PC-3 (cell line): Measurements from ENCODE around the gene TMEM187. TPM values are rescaled to one million over a fixed set of nuclear protein-coding genes. Genes with fewer than 3 reads are reported as not detected.

Experiments
- ATAC-seq: fragments of 200-7000 bp; cut with Tn5 transposase; 2 replicates; pipeline ENCODE4 v1.9.1; 2020; ENCODE audit warnings: mild to moderate bottlenecking, moderate library complexity
- BruUV-seq: library from RNA; stranded (reverse); fragments of 400-500 nt; replicated peaks from 2 replicates; lab custom pipeline; 2021; lab: Mats Ljungman, UMichigan
- CTCF ChIA-PET: fragments of 300-600 bp; sonication (Branson Sonifier 250); formaldehyde crosslinking; loops from one replicate; lab custom pipeline; 2022; ENCODE audit warnings: antibody characterized with exemption; lab: Charles Lee
- POLR2A ChIA-PET: fragments of 300-600 bp; sonication (Branson Sonifier 250); formaldehyde crosslinking; loops from one replicate; lab custom pipeline; 2022; ENCODE audit warnings: antibody characterized with exemption; ENCODE audit not compliant: unreplicated experiment; lab: Charles Lee
- DNase-seq: peaks from one replicate; pipeline ENCODE4 v3.0.0-alpha.2; 2015
- H2AFZ ChIP-seq: fragments of 300-600 bp; sonication (generic); 2 replicates; pipeline ENCODE4 v1.6.0; 2016; ENCODE audit warnings: antibody characterized with exemption, low read length
- H3F3A ChIP-seq: fragments of 300-600 bp; sonication (generic); one replicate; pipeline ENCODE4 v1.6.0; 2017; ENCODE audit warnings: antibody characterized with exemption, low read length, control low read depth, mild to moderate bottlenecking; ENCODE audit not compliant: unreplicated experiment
- H3K27ac ChIP-seq: fragments of 300-600 bp; sonication (generic); 2 replicates; pipeline ENCODE4 v1.5.1; 2016; ENCODE audit warnings: mild to moderate bottlenecking, low read length
- H3K27me3 ChIP-seq: fragments of 300-600 bp; sonication (generic); 2 replicates; pipeline ENCODE4 v1.6.1; 2016; ENCODE audit warnings: low read length, mixed read lengths
- H3K36me3 ChIP-seq: fragments of 300-600 bp; sonication (generic); 2 replicates; pipeline ENCODE4 v1.6.1; 2016; ENCODE audit warnings: low read depth, mixed run types, low read length, mixed read lengths
- H3K4me1 ChIP-seq: fragments of 300-600 bp; sonication (generic); 2 replicates; pipeline ENCODE4 v1.5.1; 2016; ENCODE audit warnings: low read length; ENCODE audit not compliant: insufficient read depth
- H3K4me2 ChIP-seq: fragments of 300-600 bp; sonication (generic); 2 replicates; pipeline ENCODE4 v1.6.0; 2016; ENCODE audit warnings: low read length
- H3K4me3 ChIP-seq: fragments of 300-600 bp; sonication (generic); 2 replicates; pipeline ENCODE4 v1.5.1; 2016; ENCODE audit warnings: mild to moderate bottlenecking, low read length, mixed read lengths
- H3K79me2 ChIP-seq: fragments of 300-600 bp; sonication (generic); 2 replicates; pipeline ENCODE4 v1.6.1; 2017; ENCODE audit warnings: low read length, mixed read lengths
- H3K9ac ChIP-seq: fragments of 300-600 bp; sonication (generic); 2 replicates; pipeline ENCODE4 v1.6.0; 2016; ENCODE audit warnings: mild to moderate bottlenecking, low read length
- H3K9me2 ChIP-seq: fragments of 300-600 bp; sonication (generic); replicated peaks from 2 replicates; pipeline ENCODE4 v1.6.1; 2016; ENCODE audit warnings: mixed run types, low read length, mixed read lengths
- H3K9me3 ChIP-seq: fragments of 300-600 bp; sonication (generic); 2 replicates; pipeline ENCODE4 v1.6.1; 2016; ENCODE audit warnings: low read length, mixed read lengths
- H4K20me1 ChIP-seq: fragments of 300-600 bp; sonication (generic); 2 replicates; pipeline ENCODE4 v1.6.1; 2016; ENCODE audit warnings: low read length, mixed read lengths
- EZH2 ChIP-seq: fragments of 300-600 bp; sonication (generic); IDR thresholded peaks from one replicate; pipeline ENCODE4 v1.6.1; 2017; ENCODE audit warnings: antibody characterized with exemption, mild to moderate bottlenecking, low read length; ENCODE audit not compliant: unreplicated experiment
- EZH2phosphoT487 ChIP-seq: fragments of 300-600 bp; sonication (generic); IDR thresholded peaks from 2 replicates; pipeline ENCODE4 v1.6.1; 2018; ENCODE audit warnings: mild to moderate bottlenecking, antibody characterized with exemption, low read length, borderline replicate concordance
- intact Hi-C: fragments of 100-400 bp; cut with micrococcal nuclease; formaldehyde crosslinking; loops from 2 replicates; pipeline ENCODE4 v1.9.0; 2023
- total RNA-seq: library from RNA; depleted of rRNA; stranded (reverse); fragments of >200 nt; gene quantifications from 2 replicates; pipeline ENCODE4 v1.2.3, GENCODE V29; 2014
- TF ChIP-seq, protein P1 (sequence below): fragments of 300-600 bp; sonication (generic); conservative IDR thresholded peaks from 2 replicates; pipeline ENCODE4 v1.5.1; 2017; ENCODE audit warnings: antibody characterized with exemption, low read depth, mild to moderate bottlenecking, low read length

TMEM187 gene
- total RNA-seq, 1 experiment from 2014 or later = 10.6 TPM

DNA sequence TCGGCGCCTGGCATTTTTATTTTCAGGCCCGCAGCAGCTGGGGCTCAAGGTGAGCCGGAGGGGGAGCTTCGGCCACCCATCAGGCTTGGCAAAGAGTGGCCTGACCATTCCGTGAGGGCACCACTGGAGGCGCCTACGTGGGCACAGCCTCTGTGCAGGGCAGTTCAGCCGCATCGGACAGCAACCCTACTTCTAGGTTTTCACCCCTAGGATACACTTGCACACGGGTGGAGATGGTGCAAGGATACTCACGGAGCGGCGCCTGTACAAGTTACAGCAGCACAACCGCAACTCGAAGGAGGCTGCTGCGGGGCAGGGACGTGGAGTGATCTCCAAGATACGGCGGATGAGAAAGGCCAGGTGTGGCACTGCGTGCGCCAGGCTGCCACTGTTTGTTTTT lies 11.8 kb upstream of the TMEM187 start:
- Histone ChIP-seq H3K4me1 (no peaks in the 10 kb centered on the region), H3F3A (no peaks in the 10 kb centered on the region), H2AFZ (no peak overlapping the region), H3K27me3 (no peaks in the 10 kb centered on the region), H4K20me1 (peaks cover 4% of the 10 kb centered on the region; the same call in 1 of the 2 replicates), H3K9ac (no peak overlapping the region), H3K27ac (no peak overlapping the region), H3K4me2 (no peak overlapping the region), H3K9me3 (no peaks in the 10 kb centered on the region), H3K9me2 (no peaks in the 10 kb centered on the region), H3K79me2 (peaks cover 30% of the 10 kb centered on the region), H3K36me3 (peaks cover 38% of the 10 kb centered on the region), H3K4me3 (no peak overlapping the region)
- TF ChIP-seq, protein P1, sequence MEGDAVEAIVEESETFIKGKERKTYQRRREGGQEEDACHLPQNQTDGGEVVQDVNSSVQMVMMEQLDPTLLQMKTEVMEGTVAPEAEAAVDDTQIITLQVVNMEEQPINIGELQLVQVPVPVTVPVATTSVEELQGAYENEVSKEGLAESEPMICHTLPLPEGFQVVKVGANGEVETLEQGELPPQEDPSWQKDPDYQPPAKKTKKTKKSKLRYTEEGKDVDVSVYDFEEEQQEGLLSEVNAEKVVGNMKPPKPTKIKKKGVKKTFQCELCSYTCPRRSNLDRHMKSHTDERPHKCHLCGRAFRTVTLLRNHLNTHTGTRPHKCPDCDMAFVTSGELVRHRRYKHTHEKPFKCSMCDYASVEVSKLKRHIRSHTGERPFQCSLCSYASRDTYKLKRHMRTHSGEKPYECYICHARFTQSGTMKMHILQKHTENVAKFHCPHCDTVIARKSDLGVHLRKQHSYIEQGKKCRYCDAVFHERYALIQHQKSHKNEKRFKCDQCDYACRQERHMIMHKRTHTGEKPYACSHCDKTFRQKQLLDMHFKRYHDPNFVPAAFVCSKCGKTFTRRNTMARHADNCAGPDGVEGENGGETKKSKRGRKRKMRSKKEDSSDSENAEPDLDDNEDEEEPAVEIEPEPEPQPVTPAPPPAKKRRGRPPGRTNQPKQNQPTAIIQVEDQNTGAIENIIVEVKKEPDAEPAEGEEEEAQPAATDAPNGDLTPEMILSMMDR = no peak
- no peak for TF ChIP-seq EZH2phosphoT487
- intact Hi-C loops = no loop called here
- POLR2A ChIA-PET = no interaction called here
- no TSS peak for BruUV-seq
- CTCF ChIA-PET = no interaction called here
- DNase-seq (no peak), ATAC-seq (no peak)

DNA sequence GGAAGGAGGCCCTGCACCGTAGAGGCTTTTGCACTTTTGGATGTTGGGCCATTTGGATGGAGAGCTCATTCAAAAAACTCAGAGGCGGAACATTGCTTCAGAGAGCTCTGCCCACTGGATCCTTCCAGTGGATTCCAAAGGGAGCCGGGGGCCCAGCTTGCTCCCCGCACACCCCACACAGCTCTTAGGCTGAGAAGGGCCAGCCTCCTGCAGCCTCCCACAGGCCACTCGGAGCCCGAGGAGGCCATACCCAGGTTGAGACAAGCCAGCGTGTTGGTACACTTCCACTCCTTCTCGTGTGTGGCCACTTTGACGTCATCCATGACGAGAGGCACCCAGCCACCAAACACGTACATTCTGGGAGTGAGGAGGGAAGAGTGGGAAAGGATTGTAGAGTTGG lies 11.3 kb upstream of the TMEM187 start:
- CTCF ChIA-PET = no interaction called here
- peaks cover 4% of the 10 kb centered on the region; the same call in 1 of the 2 replicates for H4K20me1 ChIP-seq
- POLR2A ChIA-PET = no interaction called here

DNA sequence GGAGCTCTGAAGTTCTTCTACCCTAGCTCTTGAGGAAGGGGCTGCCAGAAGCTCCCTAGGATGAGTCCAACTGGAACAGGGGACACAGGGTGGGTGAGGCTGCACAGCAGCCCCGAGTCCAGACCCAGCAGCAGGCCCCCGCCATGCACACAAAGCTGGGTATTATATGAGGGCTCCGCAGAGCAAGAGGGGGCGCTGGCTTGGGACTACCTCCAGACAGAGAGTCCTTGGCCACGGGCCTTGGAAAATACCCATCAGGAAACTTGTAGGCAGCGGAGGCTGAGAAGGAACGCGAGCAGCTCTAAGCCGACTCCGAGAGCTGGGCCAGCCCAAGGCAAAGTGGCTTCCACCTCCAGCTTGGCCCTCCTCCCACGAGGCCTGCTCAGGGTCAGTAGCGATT lies 9.0 kb upstream of the TMEM187 start:
- no peak for ATAC-seq
- no peak overlapping the region for H3K4me3 ChIP-seq
- peaks cover 12% of the 10 kb centered on the region for H3K4me1 ChIP-seq
- no peak overlapping the region for H3K9ac ChIP-seq
- H2AFZ ChIP-seq = no peak overlapping the region
- no peaks in the 10 kb centered on the region for H3K9me3 ChIP-seq
- peaks cover 25% of the 10 kb centered on the region for H4K20me1 ChIP-seq
- CTCF ChIA-PET = no interaction called here
- H3K79me2 ChIP-seq = peaks cover 57% of the 10 kb centered on the region
- peaks cover 31% of the 10 kb centered on the region for H3K36me3 ChIP-seq
- DNase-seq = no peak
- intact Hi-C loops = no loop called here
- H3K27me3 ChIP-seq = no peaks in the 10 kb centered on the region
- no peak overlapping the region for H3K4me2 ChIP-seq
- no peaks in the 10 kb centered on the region for H3F3A ChIP-seq
- no peak overlapping the region for H3K27ac ChIP-seq
- no peaks in the 10 kb centered on the region for H3K9me2 ChIP-seq
- TF ChIP-seq, protein P1 = no peak
- TF ChIP-seq EZH2 (no peak), EZH2phosphoT487 (no peak)
- POLR2A ChIA-PET = no interaction called here
- BruUV-seq = no TSS peak

More for the DNA sequence above, 11.3 kb upstream of the TMEM187 start:
- Histone ChIP-seq H3K9ac (no peak overlapping the region), H3K27me3 (no peaks in the 10 kb centered on the region), H3K36me3 (peaks cover 38% of the 10 kb centered on the region), H3K4me3 (no peak overlapping the region), H3K9me2 (no peaks in the 10 kb centered on the region), H3K4me1 (no peaks in the 10 kb centered on the region), H3F3A (no peaks in the 10 kb centered on the region), H3K79me2 (peaks cover 35% of the 10 kb centered on the region), H3K4me2 (no peak overlapping the region), H3K9me3 (no peaks in the 10 kb centered on the region), H3K27ac (no peak overlapping the region), H2AFZ (no peak overlapping the region)
- DNase-seq = no peak
- intact Hi-C loops = no loop called here
- BruUV-seq = no TSS peak
- no peak for ATAC-seq
- TF ChIP-seq, protein P1 = no peak
- no peak for TF ChIP-seq EZH2
- no peak for TF ChIP-seq EZH2phosphoT487
